Measurements from ENCODE around the gene CMSS1.

CMSS1 gene

GRCh38 chr3:100069472-100069871, 251.8 kb downstream of the CMSS1 start:
- DNase-seq = no peak

GRCh38 chr3:100072326-100073048, 254.8 kb downstream of the CMSS1 start:
- DNase-seq = no peak

- no peak for DNase-seq
Measured at GRCh38 chr3:100073049-100073713, 255.5 kb downstream of the CMSS1 start.

GRCh38 chr3:100073714-100074307, 256.1 kb downstream of the CMSS1 start:
- DNase-seq = peak; percentile 81

- no peak for DNase-seq
Measured at GRCh38 chr3:100075196-100075595, 257.5 kb downstream of the CMSS1 start.

GRCh38 chr3:100075851-100076730, 258.4 kb downstream of the CMSS1 start:
- DNase-seq = no peak

GRCh38 chr3:100076731-100077529, 259.3 kb downstream of the CMSS1 start:
- no peak for DNase-seq

- no peak for DNase-seq
Measured at GRCh38 chr3:100079328-100079727, 261.7 kb downstream of the CMSS1 start.

- DNase-seq = no peak
Measured at GRCh38 chr3:100080573-100080972, 262.9 kb downstream of the CMSS1 start.

GRCh38 chr3:100081311-100081710, 263.6 kb downstream of the CMSS1 start:
- DNase-seq = no peak

GRCh38 chr3:100081986-100082692, 264.5 kb downstream of the CMSS1 start:
- no peak for DNase-seq

GRCh38 chr3:100082714-100083113, 265.1 kb downstream of the CMSS1 start:
- no peak for DNase-seq

- no peak for DNase-seq
Measured at GRCh38 chr3:100083209-100083608, 265.5 kb downstream of the CMSS1 start.

- no peak for DNase-seq
Measured at GRCh38 chr3:100084100-100084806, 266.6 kb downstream of the CMSS1 start.

- no peak for DNase-seq
Measured at GRCh38 chr3:100086401-100086800, 268.7 kb downstream of the CMSS1 start.

GRCh38 chr3:100087198-100087597, 269.5 kb downstream of the CMSS1 start:
- DNase-seq = no peak

- DNase-seq = no peak
Measured at GRCh38 chr3:100088735-100089368, 271.2 kb downstream of the CMSS1 start.

GRCh38 chr3:100089812-100090668, 272.4 kb downstream of the CMSS1 start:
- DNase-seq = peak; percentile 79

- no peak for DNase-seq
Measured at GRCh38 chr3:100090669-100091005, 273.0 kb downstream of the CMSS1 start.

- DNase-seq = no peak
Measured at GRCh38 chr3:100093831-100094230, 276.2 kb downstream of the CMSS1 start.

Measured in islet precursor cell (in vitro differentiated cells).